CD14-positive monocyte (primary cell): ENCODE measurements around the gene CLTRN. TPM values are rescaled to one million over a fixed set of nuclear protein-coding genes. Genes with fewer than 3 reads are reported as not detected.

Source experiments
- DNase-seq, 3 donors: peaks; one replicate each; pipeline ENCODE4 v3.0.0-alpha.2; 2011 to 2022
- H2AFZ ChIP-seq: 2 replicates; pipeline ENCODE4 v1.6.0; 2012; ENCODE audit warnings: mild to moderate bottlenecking, low read depth, low read length, inconsistent platforms; ENCODE audit not compliant: insufficient read depth, poor library complexity, severe bottlenecking
- H3K27ac ChIP-seq, 2 donors: 1 replicate in 1 of 2; 2 replicates in 1 of 2; pipeline ENCODE4 v1.5.1; 2012 to 2013; ENCODE audit warnings: low read length in 2 of 2, control low read depth in 1 of 2, inconsistent platforms in 1 of 2, low read depth in 1 of 2, mild to moderate bottlenecking in 1 of 2
- H3K27me3 ChIP-seq, 2 donors: one replicate each; pipeline versions ENCODE4 v1.6.0 to v1.6.1; 2011 to 2013; ENCODE audit warnings: low read length in 2 of 2; ENCODE audit not compliant: control insufficient read depth in 2 of 2, insufficient read depth in 2 of 2
- H3K36me3 ChIP-seq, 2 donors: replicated peaks in 1 of 2; 1 replicate in 1 of 2; 2 replicates in 1 of 2; pipeline versions ENCODE4 v1.5.1 to v1.6.1; 2012 to 2013; ENCODE audit warnings: low read length in 2 of 2, control low read depth in 1 of 2, inconsistent platforms in 1 of 2, mild to moderate bottlenecking in 1 of 2; ENCODE audit not compliant: insufficient read depth in 2 of 2, control insufficient read depth in 1 of 2
- H3K4me1 ChIP-seq, 2 donors: 1 replicate in 1 of 2; 2 replicates in 1 of 2; pipeline versions ENCODE4 v1.5.1 to v1.6.1; 2012 to 2013; ENCODE audit warnings: low read length in 2 of 2, control low read depth in 1 of 2, inconsistent platforms in 1 of 2, mild to moderate bottlenecking in 1 of 2, moderate library complexity in 1 of 2; ENCODE audit not compliant: insufficient read depth in 2 of 2, control insufficient read depth in 1 of 2
- H3K4me2 ChIP-seq: replicated peaks from 2 replicates; pipeline ENCODE3; 2012; ENCODE audit warnings: low read length, moderate library complexity, mild to moderate bottlenecking; ENCODE audit not compliant: poor library complexity, severe bottlenecking; ENCODE audit errors: extremely low read depth
- H3K4me3 ChIP-seq, 3 experiments: fragments of 200-600 bp in 1 of 3; sonication (generic) in 1 of 3; replicated peaks in 1 of 3; 1 replicate in 2 of 3; 2 replicates in 1 of 3; pipeline ENCODE4 v1.5.1; 2011 to 2013; ENCODE audit warnings: low read length in 3 of 3, mild to moderate bottlenecking in 3 of 3, control low read depth in 2 of 3, low read depth in 2 of 3, inconsistent platforms in 1 of 3, moderate library complexity in 1 of 3
- H3K79me2 ChIP-seq: 2 replicates; pipeline ENCODE4 v1.6.0; 2012; ENCODE audit warnings: mild to moderate bottlenecking, control low read depth, inconsistent platforms, low read length, moderate library complexity; ENCODE audit not compliant: insufficient read depth
- H3K9ac ChIP-seq: 2 replicates; pipeline ENCODE4 v1.6.0; 2017; ENCODE audit warnings: low read length, mild to moderate bottlenecking; ENCODE audit not compliant: insufficient read depth, poor library complexity, severe bottlenecking
- H3K9me3 ChIP-seq, 2 donors: replicated peaks in 1 of 2; 1 replicate in 1 of 2; 2 replicates in 1 of 2; pipeline versions ENCODE4 v1.5.1 to v1.6.1; 2012 to 2013; ENCODE audit warnings: low read length in 2 of 2, control low read depth in 1 of 2; ENCODE audit not compliant: control insufficient read depth in 1 of 2, insufficient read depth in 1 of 2
- H4K20me1 ChIP-seq: 2 replicates; pipeline ENCODE4 v1.6.0; 2012; ENCODE audit warnings: mild to moderate bottlenecking, low read length, control low read depth, moderate library complexity; ENCODE audit not compliant: insufficient read depth
- H3K27ac Mint-ChIP-seq, 7 donors: one replicate each; pipeline ENCODE4 v1.8.0; 2020; ENCODE audit warnings: mild to moderate bottlenecking in 7 of 7, mixed read lengths in 7 of 7, moderate library complexity in 6 of 7, inconsistent platforms in 2 of 7
- H3K27me3 Mint-ChIP-seq, 3 donors: one replicate each; pipeline ENCODE4 v1.8.0; 2021 to 2022; ENCODE audit warnings: low read depth in 3 of 3, mild to moderate bottlenecking in 3 of 3, mixed read lengths in 3 of 3, moderate library complexity in 3 of 3, inconsistent platforms in 1 of 3
- H3K36me3 Mint-ChIP-seq, 2 donors: one replicate each; pipeline ENCODE4 v1.8.0; 2020; ENCODE audit warnings: mixed read lengths in 2 of 2, inconsistent platforms in 1 of 2, mild to moderate bottlenecking in 1 of 2
- H3K4me1 Mint-ChIP-seq: one replicate; pipeline ENCODE4 v1.8.0; 2020; ENCODE audit warnings: mild to moderate bottlenecking, mixed read lengths
- H3K4me3 Mint-ChIP-seq, 2 donors: one replicate each; pipeline ENCODE4 v1.8.0; 2020; ENCODE audit warnings: mild to moderate bottlenecking in 2 of 2, mixed read lengths in 2 of 2, moderate library complexity in 1 of 2
- H3K9me3 Mint-ChIP-seq, 7 donors: one replicate each; pipeline ENCODE4 v1.8.0; 2020 to 2022; ENCODE audit warnings: mixed read lengths in 7 of 7, mild to moderate bottlenecking in 6 of 7, moderate library complexity in 6 of 7, inconsistent platforms in 2 of 7
- CTCF ChIP-seq: fragments of 200-600 bp; IDR thresholded peaks from one replicate; pipeline ENCODE4 v1.8.0; 2022; ENCODE audit warnings: antibody characterized with exemption, mild to moderate bottlenecking
- WGBS: methylation state at CpG from one replicate; pipeline ENCODE4 v1.1.5; 2013; ENCODE audit warnings: missing lambda C conversion rate; ENCODE audit not compliant: insufficient coverage; 5-methylcytosine and 5-hydroxymethylcytosine counted together
- intact Hi-C, 2 donors: fragments of 100-400 bp; cut with micrococcal nuclease; formaldehyde crosslinking; loops; one replicate each; pipeline versions ENCODE4 v1.15.0 to v1.15.1; 2023
- polyA plus RNA-seq, 3 donors: library from polyadenylated mRNA; depleted of rRNA in 1 of 3; unstranded in 2 of 3; stranded (reverse) in 1 of 3; fragments of 300-500 nt in 2 of 3; fragments of >200 nt in 1 of 3; fragmentation: Illumina TruSeq in 2 of 3; gene quantifications; 1 replicate in 2 of 3; 2 replicates in 1 of 3; pipeline ENCODE4 v1.2.3, GENCODE V29; 2012 to 2021

CLTRN gene
- polyA plus RNA-seq, 3 donors: not detected

GRCh38 chrX:15601932-15602331 is 62.7 kb downstream of the CLTRN start:
- H3K27ac Mint-ChIP-seq: no peak overlapping the region
- H2AFZ ChIP-seq: no peak overlapping the region
- DNase-seq: no peak

GRCh38 chrX:15600745-15601144 is 63.9 kb downstream of the CLTRN start, which contains the start of gene ACE2:
ACE2 (minus strand) TSS chrX:15600960; CDS start chrX:15600911, 49 bp downstream.
- no peak for DNase-seq
- H3K36me3 ChIP-seq: no peaks in the 10 kb centered on the region
- no peak within 1 kb of the TSS for H3K27ac ChIP-seq
- no peaks in the 10 kb centered on the region for H3K36me3 Mint-ChIP-seq
- H4K20me1 ChIP-seq: no peaks in the 10 kb centered on the region
- H3K4me3 Mint-ChIP-seq: no peak within 1 kb of the TSS
- intact Hi-C loops: no loop called here
- H3K4me3 ChIP-seq: no peak within 1 kb of the TSS
- no peak within 1 kb of the TSS for H3K4me2 ChIP-seq
- peaks cover 0 to 71% of the 10 kb centered on the region in 2 donors for H3K27me3 ChIP-seq
- no peak within 1 kb of the TSS for H3K9ac ChIP-seq
- no peaks in the 10 kb centered on the region for H3K4me1 ChIP-seq
- no peak for TF ChIP-seq CTCF
- H3K79me2 ChIP-seq: no peaks in the 10 kb centered on the region
- peaks cover 0 to 6% (median 0%) of the 10 kb centered on the region in 7 donors for H3K9me3 Mint-ChIP-seq
- H2AFZ ChIP-seq: no peak within 1 kb of the TSS
- no peak within 1 kb of the TSS for H3K27ac Mint-ChIP-seq
- no peaks in the 10 kb centered on the region for H3K9me3 ChIP-seq
- WGBS: 100% methylated on average over 1 of the region's 4 CpGs
- H3K4me1 Mint-ChIP-seq: no peaks in the 10 kb centered on the region
- H3K27me3 Mint-ChIP-seq: peaks cover 4 to 38% (median 5%) of the 10 kb centered on the region in 3 donors

More at GRCh38 chrX:15601932-15602331, 62.7 kb downstream of the CLTRN start:
- Histone ChIP-seq H3K4me3 (no peak overlapping the region), H3K79me2 (no peaks in the 10 kb centered on the region), H3K4me2 (no peak overlapping the region), H3K27ac (no peak overlapping the region), H3K36me3 (no peaks in the 10 kb centered on the region), H3K4me1 (no peaks in the 10 kb centered on the region), H3K9ac (no peak overlapping the region), H4K20me1 (no peaks in the 10 kb centered on the region), H3K27me3 (peaks cover 0 to 69% of the 10 kb centered on the region in 2 donors), H3K9me3 (no peaks in the 10 kb centered on the region)
- WGBS: no CpG with 5 or more reads among the region's 3 CpGs
- H3K4me1 Mint-ChIP-seq: peaks cover 2% of the 10 kb centered on the region
- intact Hi-C loops: no loop called here
- TF ChIP-seq CTCF: no peak
- H3K4me3 Mint-ChIP-seq: no peak overlapping the region
- H3K27me3 Mint-ChIP-seq: peaks cover 4 to 43% (median 5%) of the 10 kb centered on the region in 3 donors
- no peaks in the 10 kb centered on the region for H3K36me3 Mint-ChIP-seq
- peaks cover 0 to 4% (median 0%) of the 10 kb centered on the region in 7 donors for H3K9me3 Mint-ChIP-seq
